PC-3 (cell line): ENCODE data around the gene SENP5. TPM values are rescaled to one million over a fixed set of nuclear protein-coding genes. Genes with fewer than 3 reads are reported as not detected.
A peak's percentile ranks its signal among the peaks of the same experiment; 100 is the strongest.
"Not testable (repeated sequence)": the region's sequence is repeated elsewhere in the genome, so short reads cannot be mapped to it uniquely, and the experiment has no call there.

Source experiments
- ATAC-seq: fragments of 200-7000 bp; cut with Tn5 transposase; 2 replicates; pipeline ENCODE4 v1.9.1; 2020; ENCODE audit warnings: mild to moderate bottlenecking, moderate library complexity
- Bru-seq: library from RNA; stranded (reverse); fragments of 400-500 nt; gene quantifications from one replicate; lab custom pipeline; 2021; lab: Mats Ljungman, UMichigan
- BruChase-seq, 2 experiments: library from RNA; stranded (reverse); fragments of 400-500 nt; gene quantifications; one replicate each; lab custom pipeline; 2021; lab: Mats Ljungman, UMichigan
- BruUV-seq: library from RNA; stranded (reverse); fragments of 400-500 nt; replicated peaks from 2 replicates; lab custom pipeline; 2021; lab: Mats Ljungman, UMichigan
- CTCF ChIA-PET: fragments of 300-600 bp; sonication (Branson Sonifier 250); formaldehyde crosslinking; loops from one replicate; lab custom pipeline; 2022; ENCODE audit warnings: antibody characterized with exemption; lab: Charles Lee
- POLR2A ChIA-PET: fragments of 300-600 bp; sonication (Branson Sonifier 250); formaldehyde crosslinking; loops from one replicate; lab custom pipeline; 2022; ENCODE audit warnings: antibody characterized with exemption; ENCODE audit not compliant: unreplicated experiment; lab: Charles Lee
- DNase-seq: peaks from one replicate; pipeline ENCODE4 v3.0.0-alpha.2; 2015
- H2AFZ ChIP-seq: fragments of 300-600 bp; sonication (generic); 2 replicates; pipeline ENCODE4 v1.6.0; 2016; ENCODE audit warnings: antibody characterized with exemption, low read length
- H3F3A ChIP-seq: fragments of 300-600 bp; sonication (generic); one replicate; pipeline ENCODE4 v1.6.0; 2017; ENCODE audit warnings: antibody characterized with exemption, low read length, control low read depth, mild to moderate bottlenecking; ENCODE audit not compliant: unreplicated experiment
- H3K27ac ChIP-seq: fragments of 300-600 bp; sonication (generic); 2 replicates; pipeline ENCODE4 v1.5.1; 2016; ENCODE audit warnings: mild to moderate bottlenecking, low read length
- H3K27me3 ChIP-seq: fragments of 300-600 bp; sonication (generic); 2 replicates; pipeline ENCODE4 v1.6.1; 2016; ENCODE audit warnings: low read length, mixed read lengths
- H3K36me3 ChIP-seq: fragments of 300-600 bp; sonication (generic); 2 replicates; pipeline ENCODE4 v1.6.1; 2016; ENCODE audit warnings: low read depth, mixed run types, low read length, mixed read lengths
- H3K4me1 ChIP-seq: fragments of 300-600 bp; sonication (generic); 2 replicates; pipeline ENCODE4 v1.5.1; 2016; ENCODE audit warnings: low read length; ENCODE audit not compliant: insufficient read depth
- H3K4me2 ChIP-seq: fragments of 300-600 bp; sonication (generic); 2 replicates; pipeline ENCODE4 v1.6.0; 2016; ENCODE audit warnings: low read length
- H3K4me3 ChIP-seq: fragments of 300-600 bp; sonication (generic); 2 replicates; pipeline ENCODE4 v1.5.1; 2016; ENCODE audit warnings: mild to moderate bottlenecking, low read length, mixed read lengths
- H3K79me2 ChIP-seq: fragments of 300-600 bp; sonication (generic); 2 replicates; pipeline ENCODE4 v1.6.1; 2017; ENCODE audit warnings: low read length, mixed read lengths
- H3K9ac ChIP-seq: fragments of 300-600 bp; sonication (generic); 2 replicates; pipeline ENCODE4 v1.6.0; 2016; ENCODE audit warnings: mild to moderate bottlenecking, low read length
- H3K9me2 ChIP-seq: fragments of 300-600 bp; sonication (generic); replicated peaks from 2 replicates; pipeline ENCODE4 v1.6.1; 2016; ENCODE audit warnings: mixed run types, low read length, mixed read lengths
- H3K9me3 ChIP-seq: fragments of 300-600 bp; sonication (generic); 2 replicates; pipeline ENCODE4 v1.6.1; 2016; ENCODE audit warnings: low read length, mixed read lengths
- H4K20me1 ChIP-seq: fragments of 300-600 bp; sonication (generic); 2 replicates; pipeline ENCODE4 v1.6.1; 2016; ENCODE audit warnings: low read length, mixed read lengths
- EZH2 ChIP-seq: fragments of 300-600 bp; sonication (generic); IDR thresholded peaks from one replicate; pipeline ENCODE4 v1.6.1; 2017; ENCODE audit warnings: antibody characterized with exemption, mild to moderate bottlenecking, low read length; ENCODE audit not compliant: unreplicated experiment
- EZH2phosphoT487 ChIP-seq: fragments of 300-600 bp; sonication (generic); IDR thresholded peaks from 2 replicates; pipeline ENCODE4 v1.6.1; 2018; ENCODE audit warnings: mild to moderate bottlenecking, antibody characterized with exemption, low read length, borderline replicate concordance
- intact Hi-C: fragments of 100-400 bp; cut with micrococcal nuclease; formaldehyde crosslinking; loops from 2 replicates; pipeline ENCODE4 v1.9.0; 2023
- long read RNA-seq: library from polyadenylated mRNA; unstranded; transcript quantifications from one replicate; pipeline ENCODE4 v2.0.0, GENCODE V29; 2021; ENCODE audit not compliant: unreplicated experiment
- total RNA-seq: library from RNA; depleted of rRNA; stranded (reverse); fragments of >200 nt; gene quantifications from 2 replicates; pipeline ENCODE4 v1.2.3, GENCODE V29; 2014; rRNA removed
- TF ChIP-seq, protein P1 (sequence below): fragments of 300-600 bp; sonication (generic); conservative IDR thresholded peaks from 2 replicates; pipeline ENCODE4 v1.5.1; 2017; ENCODE audit warnings: antibody characterized with exemption, low read depth, mild to moderate bottlenecking, low read length

SENP5 gene, protein sequence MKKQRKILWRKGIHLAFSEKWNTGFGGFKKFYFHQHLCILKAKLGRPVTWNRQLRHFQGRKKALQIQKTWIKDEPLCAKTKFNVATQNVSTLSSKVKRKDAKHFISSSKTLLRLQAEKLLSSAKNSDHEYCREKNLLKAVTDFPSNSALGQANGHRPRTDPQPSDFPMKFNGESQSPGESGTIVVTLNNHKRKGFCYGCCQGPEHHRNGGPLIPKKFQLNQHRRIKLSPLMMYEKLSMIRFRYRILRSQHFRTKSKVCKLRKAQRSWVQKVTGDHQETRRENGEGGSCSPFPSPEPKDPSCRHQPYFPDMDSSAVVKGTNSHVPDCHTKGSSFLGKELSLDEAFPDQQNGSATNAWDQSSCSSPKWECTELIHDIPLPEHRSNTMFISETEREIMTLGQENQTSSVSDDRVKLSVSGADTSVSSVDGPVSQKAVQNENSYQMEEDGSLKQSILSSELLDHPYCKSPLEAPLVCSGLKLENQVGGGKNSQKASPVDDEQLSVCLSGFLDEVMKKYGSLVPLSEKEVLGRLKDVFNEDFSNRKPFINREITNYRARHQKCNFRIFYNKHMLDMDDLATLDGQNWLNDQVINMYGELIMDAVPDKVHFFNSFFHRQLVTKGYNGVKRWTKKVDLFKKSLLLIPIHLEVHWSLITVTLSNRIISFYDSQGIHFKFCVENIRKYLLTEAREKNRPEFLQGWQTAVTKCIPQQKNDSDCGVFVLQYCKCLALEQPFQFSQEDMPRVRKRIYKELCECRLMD
- total RNA-seq (31.4 and 34.2 TPM in 2 replicates), Bru-seq, nascent RNA (percentile 86 among the genes with signal in this experiment), BruChase-seq, experiment 1, labeled RNA remaining after a 6-hour chase (percentile 92 among the genes with signal in this experiment), BruChase-seq, experiment 2, labeled RNA remaining after a 2-hour chase (percentile 92 among the genes with signal in this experiment)
- long read RNA-seq, full-length matches to known transcripts = 17 of 59 reads
- long read RNA-seq, partial matches to known transcripts = 11 of 59 reads
- long read RNA-seq, other reads (novel, unspliced or antisense) = 31 of 59 reads

DNA sequence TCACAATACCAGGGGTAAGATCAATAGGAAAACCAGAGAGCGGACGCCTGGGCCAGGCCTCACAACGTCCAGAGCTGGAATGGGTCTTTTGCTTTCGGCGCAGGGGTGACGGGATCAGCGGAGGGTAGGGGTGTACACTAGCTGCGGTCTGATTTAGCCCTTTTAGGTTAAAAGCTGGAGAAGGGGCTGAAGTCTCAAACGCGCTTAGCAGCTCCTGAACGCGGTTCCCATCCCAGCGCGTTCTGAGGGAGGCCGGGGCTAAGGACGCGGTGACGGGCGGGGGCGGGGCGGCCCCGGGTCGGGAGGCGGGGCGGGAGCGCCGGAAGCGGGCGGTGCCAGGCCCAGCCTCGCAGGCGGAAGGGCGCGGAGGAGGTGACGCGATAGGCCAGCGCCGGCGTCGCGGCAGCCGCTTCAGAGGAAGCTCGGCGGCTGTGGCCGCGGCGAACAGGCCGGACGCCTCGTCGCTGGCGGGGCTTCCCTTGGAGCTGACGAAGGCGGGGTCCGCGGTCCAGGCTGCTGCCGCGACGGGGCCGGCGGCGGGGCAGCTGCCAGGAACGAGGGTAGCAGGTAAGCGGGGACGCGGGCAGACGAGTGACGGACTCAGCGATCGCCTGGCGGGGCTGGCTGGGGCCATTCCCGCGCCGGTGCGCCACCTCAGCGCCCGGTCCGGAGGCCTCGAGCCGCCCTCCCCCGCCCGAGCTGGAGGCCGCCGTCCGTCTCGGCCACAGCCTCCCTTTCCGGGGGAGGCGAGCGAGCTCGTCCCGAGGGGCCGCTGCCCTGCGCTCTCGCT is at the start of gene SENP5:
Gene SENP5 (plus strand): TSS at position 414 of the 790 bp plus-strand sequence. CDS start 17,262 bp downstream, outside the sequence.
- intact Hi-C loops = no loop called here
- Histone ChIP-seq H4K20me1 (peaks cover 28% of the 10 kb centered on the region), H3K4me2 (peak within 1 kb of the TSS; percentile 89), H3K27me3 (no peaks in the 10 kb centered on the region), H3K9ac (peak within 1 kb of the TSS; percentile 93), H3F3A (no peaks in the 10 kb centered on the region), H3K36me3 (peaks cover 4% of the 10 kb centered on the region; the same call in 1 of the 2 replicates), H3K4me3 (peak within 1 kb of the TSS; percentile 97), H3K79me2 (peaks cover 50% of the 10 kb centered on the region), H3K4me1 (peaks cover 10% of the 10 kb centered on the region), H2AFZ (peak within 1 kb of the TSS; percentile 89), H3K27ac (0 out of 2 replicates have a peak within 1 kb of the TSS, but pooled peaks have one; percentile 24), H3K9me3 (no peaks in the 10 kb centered on the region), H3K9me2 (no peaks in the 10 kb centered on the region)
- POLR2A ChIA-PET = interaction anchor here (0.5 to 1.2 kb wide), 10 partner anchors 8 to 633 kb away, joined by 3 to 15 read pairs (median 6); partner anchors contain the start of genes CEP19, NCBP2 and PIGX
- TF ChIP-seq EZH2phosphoT487 (no peak), EZH2 (no peak)
- TF ChIP-seq, protein P1, sequence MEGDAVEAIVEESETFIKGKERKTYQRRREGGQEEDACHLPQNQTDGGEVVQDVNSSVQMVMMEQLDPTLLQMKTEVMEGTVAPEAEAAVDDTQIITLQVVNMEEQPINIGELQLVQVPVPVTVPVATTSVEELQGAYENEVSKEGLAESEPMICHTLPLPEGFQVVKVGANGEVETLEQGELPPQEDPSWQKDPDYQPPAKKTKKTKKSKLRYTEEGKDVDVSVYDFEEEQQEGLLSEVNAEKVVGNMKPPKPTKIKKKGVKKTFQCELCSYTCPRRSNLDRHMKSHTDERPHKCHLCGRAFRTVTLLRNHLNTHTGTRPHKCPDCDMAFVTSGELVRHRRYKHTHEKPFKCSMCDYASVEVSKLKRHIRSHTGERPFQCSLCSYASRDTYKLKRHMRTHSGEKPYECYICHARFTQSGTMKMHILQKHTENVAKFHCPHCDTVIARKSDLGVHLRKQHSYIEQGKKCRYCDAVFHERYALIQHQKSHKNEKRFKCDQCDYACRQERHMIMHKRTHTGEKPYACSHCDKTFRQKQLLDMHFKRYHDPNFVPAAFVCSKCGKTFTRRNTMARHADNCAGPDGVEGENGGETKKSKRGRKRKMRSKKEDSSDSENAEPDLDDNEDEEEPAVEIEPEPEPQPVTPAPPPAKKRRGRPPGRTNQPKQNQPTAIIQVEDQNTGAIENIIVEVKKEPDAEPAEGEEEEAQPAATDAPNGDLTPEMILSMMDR = no peak
- ATAC-seq = peak; percentile 95
- peak; percentile 91 for DNase-seq
- no TSS peak for BruUV-seq
- CTCF ChIA-PET = interaction anchor here (0.6 kb wide), 2 partner anchors 96 to 184 kb away, joined by 3 to 4 read pairs; no protein-coding TSS in a partner anchor

DNA sequence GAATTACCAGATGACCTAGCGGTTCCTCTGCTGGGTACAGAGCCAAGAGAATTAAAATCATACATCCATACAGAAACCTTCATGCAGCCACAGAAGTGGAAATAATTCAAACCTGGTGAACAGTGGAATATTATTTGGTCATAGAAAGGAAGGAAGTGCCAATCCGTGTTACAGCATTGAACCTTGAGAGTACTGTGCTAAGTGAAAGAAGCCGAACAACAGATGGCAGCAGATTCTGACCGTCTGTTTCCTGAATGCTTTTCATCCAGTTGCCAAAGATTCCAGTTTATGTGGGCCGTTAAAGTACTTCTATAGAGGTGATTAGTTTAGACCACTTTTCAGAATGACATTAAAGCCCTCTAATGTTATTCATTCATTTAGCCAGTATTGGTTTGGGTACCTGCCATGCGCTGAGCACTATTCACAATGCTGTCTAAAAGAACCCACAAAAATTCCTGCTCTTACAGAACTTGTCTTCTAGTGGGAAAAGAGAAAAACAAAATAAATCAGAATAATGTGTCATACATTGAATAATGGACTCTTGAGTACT is 45.8 kb upstream of the SENP5 start:
- DNase-seq (no peak), ATAC-seq (no peak)
- no peak overlapping the region for H3K27ac ChIP-seq
- no peak overlapping the region for H2AFZ ChIP-seq
- H3K4me3 ChIP-seq = no peak overlapping the region
- no peaks in the 10 kb centered on the region for H3F3A ChIP-seq
- no peak overlapping the region for H3K9ac ChIP-seq
- no peak overlapping the region for H3K4me2 ChIP-seq
- H4K20me1 ChIP-seq = no peaks in the 10 kb centered on the region
- CTCF ChIA-PET = no interaction called here
- H3K9me2 ChIP-seq = no peaks in the 10 kb centered on the region
- TF ChIP-seq EZH2 (no peak), EZH2phosphoT487 (no peak)
- H3K4me1 ChIP-seq = no peaks in the 10 kb centered on the region
- no peaks in the 10 kb centered on the region for H3K79me2 ChIP-seq
- H3K36me3 ChIP-seq = peaks cover 52% of the 10 kb centered on the region
- H3K9me3 ChIP-seq = no peaks in the 10 kb centered on the region
- BruUV-seq = no TSS peak
- POLR2A ChIA-PET = no interaction called here
- no peaks in the 10 kb centered on the region for H3K27me3 ChIP-seq
- intact Hi-C loops = no loop called here

DNA sequence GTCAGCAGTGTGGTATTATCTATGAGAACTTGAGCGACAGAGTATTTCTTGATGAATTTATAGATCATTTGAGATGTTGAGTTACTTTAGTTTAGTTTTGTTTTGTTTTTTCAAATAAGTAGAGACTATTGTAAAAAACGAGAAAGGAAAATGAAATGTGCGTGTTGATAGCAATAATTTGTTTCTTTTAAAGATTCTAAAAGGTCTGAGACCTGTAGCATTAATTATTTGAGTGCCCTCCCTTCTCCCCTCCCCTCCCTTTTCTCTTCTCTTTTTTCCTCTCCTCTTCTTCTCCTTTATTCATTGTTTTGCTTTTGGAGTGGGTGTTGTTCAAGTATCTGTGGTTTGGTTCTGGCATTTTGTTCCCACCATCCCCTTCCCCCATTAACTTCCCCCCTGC is 38.1 kb upstream of the SENP5 start:
- H4K20me1 ChIP-seq, H3K27me3 ChIP-seq, H3K9ac ChIP-seq, POLR2A ChIA-PET, H3K27ac ChIP-seq, H3K9me3 ChIP-seq, H3K4me1 ChIP-seq, intact Hi-C loops, DNase-seq, H3K4me2 ChIP-seq, H2AFZ ChIP-seq, H3K4me3 ChIP-seq, H3K79me2 ChIP-seq, H3F3A ChIP-seq, H3K9me2 ChIP-seq, H3K36me3 ChIP-seq, CTCF ChIA-PET, ATAC-seq: not testable (repeated sequence)
- TSS peak; percentile 25 for BruUV-seq
